Measurements from ENCODE around the gene C9orf72.
"Not testable (repeated sequence)": the region's sequence is repeated elsewhere in the genome, so short reads cannot be mapped to it uniquely, and the experiment has no call there.

The C9orf72 gene, protein sequence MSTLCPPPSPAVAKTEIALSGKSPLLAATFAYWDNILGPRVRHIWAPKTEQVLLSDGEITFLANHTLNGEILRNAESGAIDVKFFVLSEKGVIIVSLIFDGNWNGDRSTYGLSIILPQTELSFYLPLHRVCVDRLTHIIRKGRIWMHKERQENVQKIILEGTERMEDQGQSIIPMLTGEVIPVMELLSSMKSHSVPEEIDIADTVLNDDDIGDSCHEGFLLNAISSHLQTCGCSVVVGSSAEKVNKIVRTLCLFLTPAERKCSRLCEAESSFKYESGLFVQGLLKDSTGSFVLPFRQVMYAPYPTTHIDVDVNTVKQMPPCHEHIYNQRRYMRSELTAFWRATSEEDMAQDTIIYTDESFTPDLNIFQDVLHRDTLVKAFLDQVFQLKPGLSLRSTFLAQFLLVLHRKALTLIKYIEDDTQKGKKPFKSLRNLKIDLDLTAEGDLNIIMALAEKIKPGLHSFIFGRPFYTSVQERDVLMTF

DNA sequence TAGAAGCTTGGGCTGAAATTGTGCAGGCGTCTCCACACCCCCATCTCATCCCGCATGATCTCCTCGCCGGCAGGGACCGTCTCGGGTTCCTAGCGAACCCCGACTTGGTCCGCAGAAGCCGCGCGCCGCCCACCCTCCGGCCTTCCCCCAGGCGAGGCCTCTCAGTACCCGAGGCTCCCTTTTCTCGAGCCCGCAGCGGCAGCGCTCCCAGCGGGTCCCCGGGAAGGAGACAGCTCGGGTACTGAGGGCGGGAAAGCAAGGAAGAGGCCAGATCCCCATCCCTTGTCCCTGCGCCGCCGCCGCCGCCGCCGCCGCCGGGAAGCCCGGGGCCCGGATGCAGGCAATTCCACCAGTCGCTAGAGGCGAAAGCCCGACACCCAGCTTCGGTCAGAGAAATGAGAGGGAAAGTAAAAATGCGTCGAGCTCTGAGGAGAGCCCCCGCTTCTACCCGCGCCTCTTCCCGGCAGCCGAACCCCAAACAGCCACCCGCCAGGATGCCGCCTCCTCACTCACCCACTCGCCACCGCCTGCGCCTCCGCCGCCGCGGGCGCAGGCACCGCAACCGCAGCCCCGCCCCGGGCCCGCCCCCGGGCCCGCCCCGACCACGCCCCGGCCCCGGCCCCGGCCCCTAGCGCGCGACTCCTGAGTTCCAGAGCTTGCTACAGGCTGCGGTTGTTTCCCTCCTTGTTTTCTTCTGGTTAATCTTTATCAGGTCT lies at the start of gene C9orf72:
Gene C9orf72 (minus strand): TSS at position 564 of the 716 bp plus-strand sequence. CDS start 6,361 bp downstream, outside the sequence.
- peak in 1 of 2 experiments; percentile 39 for DNase-seq

DNA sequence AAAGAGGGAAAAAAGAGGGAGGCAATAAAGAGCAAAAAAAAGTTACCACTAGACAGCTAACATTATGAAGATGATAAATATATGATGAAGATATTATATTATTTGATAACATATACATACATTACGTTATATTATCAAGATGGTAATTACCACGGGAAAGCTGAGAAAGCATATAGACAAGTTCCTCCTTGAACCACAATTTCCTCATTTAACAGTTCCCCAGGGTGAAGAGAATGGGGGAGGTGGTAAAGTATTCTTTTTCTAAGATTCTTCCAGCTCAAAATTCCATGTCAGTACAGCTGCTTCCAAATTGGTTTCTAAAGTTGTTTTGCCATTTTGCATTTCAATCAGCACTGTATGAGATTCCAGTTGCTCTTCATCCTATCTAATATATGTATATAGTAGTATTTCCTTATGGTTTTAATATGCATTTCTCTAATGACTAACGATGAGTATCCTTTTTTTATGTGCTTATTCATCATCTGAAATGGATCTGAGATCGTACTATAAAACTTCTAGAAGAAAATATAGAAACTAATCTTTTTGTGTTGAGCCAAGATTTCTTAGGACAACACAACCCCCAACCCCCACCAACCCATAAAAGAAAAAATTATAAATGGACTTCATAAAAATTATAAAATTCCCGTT lies 49.5 kb upstream of the C9orf72 start:
- DNase-seq, result peak; percentile 51 to 58

DNA sequence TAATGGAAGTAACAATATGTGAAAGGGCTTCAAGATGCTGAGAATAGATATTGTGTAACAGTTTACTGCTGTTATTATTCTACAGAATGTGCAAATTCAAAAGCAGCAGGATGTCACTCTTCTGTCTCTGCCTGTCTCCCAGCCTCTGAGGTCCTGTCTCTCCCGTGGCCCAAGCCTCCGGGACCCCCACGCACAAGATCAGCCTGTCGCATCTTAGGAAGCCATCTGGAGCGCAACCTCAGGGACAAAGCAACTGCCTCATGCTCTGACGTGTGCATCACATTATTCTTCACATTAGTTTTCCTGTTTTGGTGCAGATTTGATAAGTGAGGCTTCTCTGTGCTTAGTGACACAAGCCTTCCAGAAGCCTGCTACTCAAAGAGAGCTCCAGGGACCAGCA lies 46.5 kb upstream of the C9orf72 start:
- DNase-seq, result no peak

DNA sequence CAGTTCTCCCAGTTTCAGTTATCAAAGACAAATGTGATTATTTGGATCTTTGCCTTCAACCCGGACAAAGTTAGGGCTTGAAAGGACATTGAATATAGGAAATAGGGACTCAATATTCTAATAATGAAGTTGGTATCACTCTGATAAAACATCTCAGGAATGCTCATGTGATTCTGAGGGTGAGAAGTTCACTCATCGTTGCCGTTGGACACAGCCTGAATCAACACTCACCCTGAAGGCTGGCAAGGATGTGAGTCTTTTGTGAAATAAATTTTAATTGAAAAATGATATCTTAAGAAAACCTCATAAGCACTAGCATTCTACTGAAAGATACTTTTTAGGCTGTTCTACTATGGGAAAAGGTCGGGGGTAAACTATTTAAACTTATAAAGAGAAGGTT lies 44.8 kb upstream of the C9orf72 start:
- DNase-seq, result no peak

DNA sequence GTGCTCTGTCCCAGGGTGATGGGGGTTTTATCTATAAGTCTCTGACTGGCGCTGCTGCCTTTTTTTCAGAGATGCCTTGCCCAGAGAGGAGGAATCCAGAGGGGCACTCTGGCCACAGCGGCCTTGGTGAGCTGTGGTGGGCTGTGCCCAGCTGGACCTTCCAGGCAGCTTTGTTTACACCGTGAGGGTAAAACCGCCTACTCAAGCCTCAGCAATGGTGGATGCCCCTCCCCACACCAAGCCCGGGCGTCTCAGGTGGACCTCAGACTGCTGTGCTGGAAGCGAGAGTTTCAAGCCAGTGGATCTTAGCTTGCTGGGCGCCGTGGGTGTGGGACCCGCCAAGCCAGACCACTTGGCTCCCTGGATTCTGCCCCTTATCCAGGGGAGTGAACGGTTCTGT lies 41.3 kb upstream of the C9orf72 start:
- no peak for DNase-seq

DNA sequence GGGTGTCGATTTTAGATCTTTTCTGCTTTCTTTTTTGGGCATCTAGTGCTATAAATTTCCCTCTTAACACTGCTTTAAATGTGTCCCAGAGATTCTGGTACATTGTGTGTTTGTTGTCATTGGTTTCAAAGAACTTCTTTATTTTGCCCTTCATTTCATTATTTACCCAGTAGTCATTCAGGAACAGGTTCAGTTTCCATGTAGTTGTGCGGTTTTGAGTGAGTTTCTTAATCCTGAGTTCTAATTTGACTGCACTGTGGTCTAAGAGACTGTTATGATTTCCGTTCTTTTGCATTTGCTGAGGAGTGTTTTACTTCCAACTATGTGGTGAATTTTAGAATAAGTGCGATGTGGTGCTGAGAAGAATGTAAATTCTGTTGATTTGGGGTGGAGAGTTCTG lies 38.8 kb upstream of the C9orf72 start:
- DNase-seq, result not testable (repeated sequence)

DNA sequence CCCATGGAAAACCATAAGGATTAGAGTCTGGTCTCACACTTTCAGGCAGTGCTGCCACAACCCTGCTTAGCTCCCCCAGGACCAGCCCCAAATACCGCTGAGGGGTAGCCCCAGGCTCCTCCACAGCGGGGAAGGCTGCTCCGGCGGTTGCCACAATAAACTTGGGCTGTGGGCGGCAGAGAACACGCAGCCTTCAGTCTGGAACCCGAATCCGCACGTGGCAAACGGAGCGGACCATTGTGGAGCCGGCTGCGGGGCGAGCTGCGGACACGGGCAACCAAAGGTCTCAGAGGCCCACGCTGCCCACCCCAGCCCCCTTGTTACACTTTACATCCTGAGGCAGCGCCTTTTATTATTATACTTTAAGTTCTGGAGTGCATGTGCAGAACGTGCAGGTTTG lies 37.3 kb upstream of the C9orf72 start:
- DNase-seq, result no peak

DNA sequence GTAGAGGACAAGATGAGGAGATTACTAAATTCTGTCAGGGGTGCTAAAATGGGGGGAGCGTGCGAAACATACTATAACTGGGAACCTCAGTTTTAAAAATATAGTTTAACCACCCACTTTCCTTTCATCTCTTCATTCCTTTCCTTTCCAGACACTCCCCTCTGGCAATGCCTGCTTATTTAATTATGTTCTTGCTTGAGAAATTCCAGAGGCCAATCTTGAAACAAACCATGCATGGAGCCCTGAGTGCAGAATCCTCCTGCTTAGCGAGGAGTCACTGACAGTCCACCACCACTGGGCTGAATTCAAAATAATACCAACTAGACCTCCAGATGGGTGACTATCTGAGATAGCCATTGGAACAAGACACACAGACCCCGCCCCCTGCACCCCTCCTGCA lies 29.7 kb upstream of the C9orf72 start:
- DNase-seq, result no peak

DNA sequence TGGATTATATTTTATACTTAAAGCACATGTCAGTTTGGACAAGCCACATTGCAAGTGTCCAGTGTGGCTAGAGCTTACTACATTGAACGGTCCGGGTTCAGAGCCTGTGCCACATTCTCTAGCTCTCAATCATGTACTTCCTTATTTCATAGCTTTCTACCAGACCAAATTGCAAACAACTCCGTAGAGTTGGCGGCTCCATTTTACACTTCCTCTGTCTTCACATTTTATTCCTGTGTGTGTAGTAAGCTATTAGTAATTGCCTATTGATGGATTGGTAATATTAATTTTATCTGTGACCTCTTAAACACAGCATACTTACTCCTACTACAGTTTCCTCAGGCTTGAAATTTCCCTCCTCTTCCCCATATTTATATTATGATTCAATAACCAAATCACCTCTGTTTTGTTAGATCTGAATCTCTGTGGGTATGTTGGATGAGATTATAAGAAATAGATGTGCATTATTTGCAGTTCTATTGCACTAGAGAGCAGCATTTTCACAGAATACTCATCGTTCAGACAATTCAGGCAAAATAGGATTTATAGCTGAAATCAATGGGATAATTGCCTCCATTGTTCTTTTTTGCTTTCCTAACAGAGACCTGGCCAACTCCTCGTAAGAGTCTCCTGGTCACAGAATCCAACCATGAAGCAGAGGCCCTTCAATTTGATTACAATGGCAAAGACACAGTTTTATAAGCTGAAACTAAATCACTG lies 29.0 kb upstream of the C9orf72 start:
- DNase-seq, result peak; percentile 42 to 50

DNA sequence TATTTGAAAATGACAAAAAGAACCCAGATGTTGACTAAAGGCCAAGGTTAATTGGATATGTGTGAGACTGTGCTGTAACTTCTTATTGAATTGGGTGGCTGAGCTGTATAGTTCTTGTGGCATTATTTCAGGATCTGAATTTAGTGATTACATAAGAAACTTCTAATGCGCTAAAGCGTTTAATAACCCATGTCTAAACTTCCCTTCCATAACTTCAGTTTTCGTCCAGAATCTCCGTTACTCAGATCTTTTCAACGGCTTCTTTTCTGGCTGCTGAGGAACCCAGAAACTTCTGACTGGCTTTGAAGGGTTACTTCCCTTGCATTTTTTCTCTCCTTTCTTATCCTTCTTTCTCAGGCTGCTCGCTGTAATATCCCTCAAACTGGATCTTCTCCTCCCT lies 28.1 kb upstream of the C9orf72 start:
- DNase-seq, result no peak

DNA sequence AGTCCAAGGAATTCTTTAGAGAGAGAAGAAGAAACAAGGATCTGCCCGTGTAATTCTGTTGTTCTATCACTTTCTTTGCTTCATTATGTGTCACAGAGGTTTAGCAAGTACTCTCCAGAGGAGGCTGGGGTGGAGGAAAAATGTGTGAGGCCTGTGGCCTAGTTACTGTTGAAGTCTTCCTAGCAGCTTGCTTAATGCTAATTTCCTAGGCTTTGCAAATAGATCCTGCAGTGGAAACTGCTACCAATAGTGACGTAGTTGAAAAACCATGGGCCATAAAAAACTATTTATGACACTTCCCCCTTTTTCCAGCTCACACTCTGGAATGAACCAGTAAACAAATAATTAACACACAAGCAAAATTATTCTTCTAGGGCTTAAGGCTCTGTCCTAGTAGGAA lies 27.0 kb upstream of the C9orf72 start:
- DNase-seq, result no peak

DNA sequence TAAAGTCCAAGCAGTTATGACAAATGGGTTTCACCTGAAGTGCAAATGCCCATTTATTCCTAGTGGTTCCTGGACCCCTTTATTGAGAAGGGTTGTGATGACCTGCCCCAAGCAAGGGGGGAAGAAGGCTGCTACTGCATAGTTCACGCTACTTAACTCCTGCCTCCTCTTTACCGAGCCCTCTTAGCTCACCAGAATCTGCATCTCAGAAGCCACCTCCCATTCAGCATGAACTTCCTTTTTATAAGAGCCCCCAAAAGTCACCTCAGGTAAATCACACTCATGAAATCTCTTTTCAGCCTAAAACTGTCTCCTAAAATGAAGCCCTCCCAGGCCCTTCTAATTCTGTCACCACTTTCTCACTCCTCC lies 26.6 kb upstream of the C9orf72 start:
- no peak for DNase-seq

DNA sequence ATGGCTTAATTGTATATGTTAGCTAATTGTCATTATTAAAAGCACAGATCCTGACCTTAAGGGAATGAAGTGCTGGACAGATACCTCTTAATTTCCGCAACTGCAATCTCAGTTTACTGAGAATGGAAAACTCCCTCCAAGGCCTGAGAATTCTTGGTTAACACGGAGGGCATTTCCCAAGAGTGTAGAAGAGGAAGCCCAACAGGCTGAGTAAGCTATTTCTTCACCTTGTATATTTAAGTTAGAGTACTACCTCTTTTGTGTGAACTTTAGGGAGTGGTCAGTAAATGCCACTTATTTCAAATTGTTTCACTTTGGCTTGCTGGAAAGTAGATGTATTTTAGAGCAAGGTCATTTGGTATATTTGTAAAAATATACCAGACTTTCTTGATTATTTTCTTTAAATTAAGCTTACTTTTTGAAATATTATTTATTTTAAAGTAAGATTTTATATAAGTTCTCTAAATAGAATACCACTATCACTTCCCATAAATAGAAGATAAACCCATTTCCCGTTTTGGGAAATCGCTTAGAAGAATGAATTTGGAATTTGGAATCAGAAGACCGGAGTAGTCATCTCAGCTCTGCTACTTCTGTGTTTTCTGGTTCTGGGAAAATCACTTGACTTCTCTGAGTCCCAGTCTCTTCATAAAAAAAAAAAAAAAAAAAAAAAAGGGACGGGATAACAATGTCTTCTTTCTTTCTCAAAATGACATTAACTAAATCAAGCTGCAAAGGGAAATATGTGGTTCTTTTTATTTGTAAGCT lies 26.0 kb upstream of the C9orf72 start:
- DNase-seq, result peak in 1 of 2 experiments; percentile 4

DNA sequence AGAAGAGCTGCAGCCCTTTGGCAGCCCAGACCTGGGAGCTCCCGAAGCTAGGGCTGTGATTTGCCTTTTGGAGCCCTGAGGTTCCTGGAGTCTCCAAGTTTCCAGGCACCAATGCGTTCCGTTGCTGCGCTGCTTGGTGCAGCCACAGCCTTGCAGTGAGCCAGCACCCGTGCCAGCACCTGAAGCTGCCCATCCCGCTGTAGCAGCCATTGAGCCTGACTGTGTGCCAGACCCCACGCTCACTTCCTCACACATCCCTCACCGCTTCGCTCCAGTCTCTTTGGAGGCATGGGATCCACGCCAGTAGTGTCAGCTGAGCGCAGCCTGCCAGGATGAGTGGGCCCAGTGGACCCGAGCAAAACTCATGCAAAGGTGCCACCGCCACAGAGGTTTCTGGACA lies 22.5 kb upstream of the C9orf72 start:
- no peak for DNase-seq

DNA sequence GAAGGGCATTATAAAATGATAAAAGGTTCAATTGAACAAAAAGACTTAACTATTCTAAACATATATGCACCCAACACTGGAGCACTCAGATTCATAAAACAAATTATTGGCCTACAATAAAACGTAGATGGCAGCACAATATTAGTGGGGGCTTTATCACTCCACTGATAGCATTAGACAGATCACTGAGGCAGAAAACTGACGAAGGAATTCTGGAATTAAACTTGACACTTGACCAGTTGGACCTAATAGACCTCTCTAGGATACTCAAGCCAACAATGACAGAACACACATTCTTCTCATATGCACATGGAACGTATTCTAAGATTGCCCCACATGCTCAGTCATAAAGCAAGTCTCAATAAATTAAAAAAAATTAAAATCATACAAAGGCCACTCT lies 18.4 kb upstream of the C9orf72 start:
- no peak for DNase-seq

DNA sequence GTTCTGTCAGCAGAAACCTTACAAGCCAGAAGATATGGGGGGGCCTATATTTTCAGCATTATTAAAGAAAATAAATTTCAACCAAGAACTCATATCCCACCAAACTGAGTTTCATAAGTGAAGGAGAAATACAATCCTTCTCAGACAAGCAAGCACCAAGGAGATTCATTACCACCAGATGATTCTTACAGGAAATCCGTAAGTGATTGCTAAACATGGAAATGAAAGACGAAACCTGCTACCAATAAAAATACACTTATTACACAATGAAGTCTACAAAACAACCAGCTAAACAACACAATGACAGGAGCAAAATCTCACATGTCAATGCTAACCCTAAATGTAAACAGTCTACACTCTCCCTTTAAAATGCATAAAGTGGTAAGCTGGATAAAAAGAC lies 17.8 kb upstream of the C9orf72 start:
- no peak for DNase-seq

DNA sequence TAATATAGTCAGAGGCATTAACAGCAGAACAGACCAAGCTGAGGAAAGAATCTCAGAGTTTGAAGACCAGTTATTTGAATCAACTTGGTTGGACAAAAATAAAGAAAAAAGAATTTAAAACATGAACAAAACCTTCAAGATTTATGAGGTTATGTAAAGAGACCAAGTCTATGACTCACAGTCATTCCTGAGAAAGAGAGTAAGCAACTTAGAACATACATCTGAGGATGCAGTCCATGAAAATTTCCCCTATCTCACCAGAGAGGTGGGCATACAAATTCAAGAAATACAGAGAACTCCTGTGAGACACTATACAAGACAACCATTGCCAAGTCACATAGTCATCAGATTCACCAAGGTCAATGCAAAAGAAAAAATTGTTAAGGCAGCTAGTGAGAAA lies 17.4 kb upstream of the C9orf72 start:
- no peak for DNase-seq

DNA sequence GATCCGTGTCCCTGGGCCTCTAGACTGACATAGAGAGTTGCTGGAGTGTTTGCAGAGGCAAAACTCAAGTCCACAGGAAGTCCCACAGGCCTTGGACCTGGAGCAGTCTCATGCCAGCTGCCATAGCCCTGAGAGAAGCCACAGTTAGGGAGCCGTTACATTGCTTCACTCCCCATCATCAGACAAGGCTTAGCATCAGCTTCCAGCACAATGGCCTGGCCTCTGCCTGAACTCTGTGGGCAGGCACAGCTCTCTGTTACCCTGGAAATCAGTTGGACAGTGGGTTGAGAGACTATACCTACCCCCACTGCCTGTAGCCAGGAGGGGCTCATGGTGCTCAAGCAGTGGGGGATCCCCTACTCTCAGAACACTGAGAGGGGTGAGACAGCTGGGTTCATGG lies 16.2 kb upstream of the C9orf72 start:
- DNase-seq, result no peak

DNA sequence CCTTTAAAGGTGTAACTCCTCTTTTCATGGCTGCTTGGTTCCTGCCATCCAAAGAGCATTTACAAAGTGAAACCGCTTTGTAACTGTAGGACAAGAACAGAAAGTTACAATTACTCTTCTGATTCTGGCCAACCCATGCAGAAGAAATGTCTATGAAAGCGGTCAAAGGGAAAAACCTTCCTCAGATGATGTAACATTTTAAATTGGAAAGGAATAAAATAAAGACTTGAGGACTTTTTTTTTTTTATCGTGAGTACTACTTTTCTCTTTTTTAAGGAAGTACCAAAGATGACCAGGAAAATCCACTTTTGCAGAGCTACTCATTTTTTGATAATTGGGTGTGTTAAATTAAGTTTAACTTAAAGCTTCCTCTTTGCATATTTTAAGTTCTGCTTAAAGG lies 13.0 kb upstream of the C9orf72 start:
- DNase-seq, result no peak

DNA sequence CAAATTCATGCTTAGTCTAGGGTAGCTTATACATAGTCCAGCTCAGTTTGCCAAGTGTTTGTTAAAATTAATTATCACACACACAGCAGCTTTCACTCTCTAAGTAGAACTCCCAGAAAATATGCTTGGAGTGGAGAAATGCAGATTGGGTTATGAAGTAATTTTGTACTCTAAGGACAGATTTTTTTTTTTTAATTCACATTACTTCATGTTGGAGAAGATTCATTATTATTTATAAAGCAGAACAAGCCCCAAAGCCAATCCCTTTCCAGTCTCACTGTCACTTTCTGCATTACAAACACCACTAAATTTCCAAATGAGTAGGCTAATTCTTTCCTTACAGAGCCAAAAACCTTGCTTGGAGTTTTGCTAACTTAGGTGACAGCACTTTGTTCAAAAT lies 11.7 kb upstream of the C9orf72 start:
- no peak for DNase-seq

DNA sequence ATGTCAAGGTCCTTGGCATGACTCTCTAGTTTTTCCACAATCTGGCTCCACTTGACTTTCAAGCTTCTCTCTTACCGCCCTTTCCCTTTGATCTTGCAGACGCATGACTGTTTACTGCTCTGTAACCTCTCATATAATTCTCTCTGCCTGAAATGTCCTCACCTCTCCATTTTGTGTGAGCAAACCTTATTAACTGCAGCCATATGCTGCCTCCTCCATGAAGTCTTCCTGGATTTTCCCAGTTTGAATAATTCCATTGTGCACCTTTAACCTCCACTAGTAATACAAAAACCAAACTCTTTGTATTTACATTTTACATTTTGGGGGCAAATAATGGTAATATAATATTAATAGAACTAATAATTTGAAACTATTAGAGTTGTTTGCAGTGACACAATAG lies 9.5 kb upstream of the C9orf72 start:
- no peak for DNase-seq

DNA sequence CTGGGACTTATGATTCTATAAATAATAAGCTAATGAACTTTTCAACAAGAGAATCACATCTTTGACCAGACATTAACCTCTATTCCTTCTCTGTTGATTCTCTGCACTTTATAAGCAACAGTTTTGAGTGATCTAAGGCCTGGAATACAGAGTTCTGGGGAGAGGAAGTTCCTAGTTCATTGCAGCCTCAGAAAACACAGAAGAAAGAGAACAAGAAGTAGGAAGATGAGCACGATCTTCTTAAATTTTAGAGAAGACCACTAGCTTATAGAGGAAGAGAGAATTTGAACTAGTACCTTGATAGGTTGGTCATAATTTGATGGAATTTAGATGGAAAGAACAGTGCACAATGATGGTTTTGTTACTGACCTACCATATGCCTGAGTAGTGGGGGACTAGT lies 8.5 kb upstream of the C9orf72 start:
- no peak for DNase-seq

Data from Kasumi-1 (cell line).